Posterior cingulate gyrus (tissue), 11 donors: ENCODE measurements around the gene C15orf40.
A peak's percentile ranks its signal among the peaks of the same experiment; 100 is the strongest.
"Not testable (repeated sequence)": the region's sequence is repeated elsewhere in the genome, so short reads cannot be mapped to it uniquely, and the experiment has no call there.

Experiments
- DNase-seq, 10 donors: peaks; one replicate each; pipeline versions ENCODE4 v3.0.0 to v3.0.0-alpha.2; 2020 to 2021; ENCODE audit warnings: mixed read lengths in 3 of 10
- intact Hi-C: fragments of 100-400 bp; cut with DNase I; formaldehyde crosslinking; loops from one replicate; pipeline ENCODE4 v1.15.1; 2023

Gene C15orf40

GRCh38 chr15:82960766-82961165 is 50.7 kb downstream of the C15orf40 start:
- intact Hi-C loops = no loop called here
- no peak for DNase-seq

- DNase-seq = no peak
- intact Hi-C loops = no loop called here
Observed at GRCh38 chr15:82959423-82959822, 52.0 kb downstream of the C15orf40 start.

- no peak for DNase-seq
- intact Hi-C loops = no loop called here
Observed at GRCh38 chr15:82958638-82959037, 52.8 kb downstream of the C15orf40 start.

GRCh38 chr15:82952158-82953081 is 59.0 kb downstream of the C15orf40 start, which contains the start of gene HOMER2:
TSS of gene HOMER2 (minus strand) at chr15:82952720. CDS start at chr15:82952535, 185 bp downstream.
- DNase-seq = peak in 5 of 10 donors; percentile 13 to 87 (median 31)
- intact Hi-C loops = loop anchor here (5.0 kb wide), 1 partner anchor 35 kb away; the partner anchor contains the start of gene RAMAC

- intact Hi-C loops = loop anchor here (5.0 kb wide), 1 partner anchor 36 kb away; the partner anchor contains the start of gene RAMAC
- DNase-seq = no peak
Observed at GRCh38 chr15:82951472-82952157, 59.8 kb downstream of the C15orf40 start.

GRCh38 chr15:82950746-82951370 is 60.6 kb downstream of the C15orf40 start:
- peak in 1 of 10 donors; percentile 3 for DNase-seq
- intact Hi-C loops = loop anchor here (5.0 kb wide), 1 partner anchor 36 kb away; the partner anchor contains the start of gene RAMAC

GRCh38 chr15:82950295-82950694 is 61.1 kb downstream of the C15orf40 start:
- intact Hi-C loops = loop anchor here (5.0 kb wide), 1 partner anchor 37 kb away; the partner anchor contains the start of gene RAMAC
- no peak for DNase-seq

GRCh38 chr15:82946155-82946701 is 65.2 kb downstream of the C15orf40 start:
- no peak for DNase-seq
- intact Hi-C loops = no loop called here

GRCh38 chr15:82945326-82945725 is 66.1 kb downstream of the C15orf40 start:
- intact Hi-C loops = no loop called here
- no peak for DNase-seq

- intact Hi-C loops = no loop called here
- peak in 1 of 10 donors; percentile 41 for DNase-seq
Observed at GRCh38 chr15:82944821-82945220, 66.6 kb downstream of the C15orf40 start.

GRCh38 chr15:82944056-82944455 is 67.4 kb downstream of the C15orf40 start:
- intact Hi-C loops = no loop called here
- DNase-seq = peak in 4 of 10 donors; percentile 22 to 75 (median 29)

- intact Hi-C loops = no loop called here
- DNase-seq = no peak
Observed at GRCh38 chr15:82943176-82943575, 68.3 kb downstream of the C15orf40 start.

- intact Hi-C loops = no loop called here
- DNase-seq = no peak
Observed at GRCh38 chr15:82942691-82943090, 68.7 kb downstream of the C15orf40 start.

- intact Hi-C loops = not testable (repeated sequence)
Observed at GRCh38 chr15:82939678-82940077, 71.8 kb downstream of the C15orf40 start.

More at GRCh38 chr15:82939678-82940077, 71.8 kb downstream of the C15orf40 start:
- DNase-seq = not testable (repeated sequence)
